PC-9 (cell line): Measurements from ENCODE around the gene PHF20.

Experiments used
- CTCF ChIP-seq: fragments of 200-600 bp; sonication (generic); conservative IDR thresholded peaks from 2 replicates; pipeline ENCODE4 v1.6.1; 2017; ENCODE audit warnings: mixed run types, antibody characterized with exemption, mild to moderate bottlenecking, moderate library complexity
- EZH2 ChIP-seq: fragments of 200-600 bp; sonication (generic); IDR thresholded peaks from 2 replicates; pipeline ENCODE4 v1.8.0; 2017; ENCODE audit warnings: antibody characterized with exemption, low read depth

- TF ChIP-seq CTCF (no peak), EZH2 (no peak)
These were observed 106.4 kb downstream of the PHF20 start for GRCh38 chr20:35878113-35878625.
